HG02623 (cell line): Measurements from ENCODE around the gene ZNF683.
"Not testable (repeated sequence)": the region's sequence is repeated elsewhere in the genome, so short reads cannot be mapped to it uniquely, and the experiment has no call there.

ENCODE experiments used
- ATAC-seq: cut with Tn5 transposase; IDR thresholded peaks from one replicate; pipeline ENCODE4 v1.9.1; 2021; ENCODE audit warnings: moderate library complexity; ENCODE audit not compliant: unreplicated experiment

The ZNF683 gene

DNA sequence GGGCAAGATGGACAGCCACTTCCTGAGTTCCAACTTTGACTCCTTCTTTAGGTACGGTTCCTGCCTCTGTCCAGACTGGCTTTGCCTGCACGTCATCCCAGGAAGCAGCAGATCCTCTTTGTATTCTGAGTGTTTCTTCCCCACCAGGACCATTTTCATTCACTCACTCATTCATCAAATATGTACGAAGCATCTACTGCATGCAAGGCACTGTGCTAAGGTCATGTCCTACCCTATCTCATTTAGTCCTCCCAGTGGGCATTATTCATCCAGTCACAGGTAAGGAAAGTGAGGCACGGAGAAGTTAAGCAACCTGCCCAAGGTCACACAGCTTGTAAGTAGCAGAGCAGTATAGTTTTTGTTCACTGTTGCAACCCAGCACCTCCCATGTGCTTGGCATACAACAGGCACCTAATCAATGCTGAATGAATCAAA lies 32.5 kb downstream of the ZNF683 start:
- ATAC-seq = no peak

DNA sequence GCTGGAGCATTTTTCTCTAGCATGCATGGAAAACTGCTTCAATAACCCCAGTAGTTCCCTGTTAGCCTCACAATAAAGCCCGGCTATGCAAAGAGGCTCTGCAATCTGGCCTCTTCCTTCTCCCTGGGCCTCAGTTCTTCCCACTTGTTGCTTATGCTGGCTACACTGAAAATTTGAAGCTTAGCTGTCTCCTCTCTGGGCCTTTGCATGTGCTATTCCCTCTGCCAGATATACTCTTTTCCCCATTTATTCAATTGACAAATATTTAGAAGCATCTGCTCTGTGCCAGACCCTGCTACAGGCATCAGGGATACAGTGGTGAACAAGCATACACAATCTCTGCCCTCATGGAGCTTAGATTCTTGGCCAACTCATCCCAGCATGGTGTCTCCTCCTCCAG lies 33.9 kb downstream of the ZNF683 start:
- ATAC-seq = no peak

DNA sequence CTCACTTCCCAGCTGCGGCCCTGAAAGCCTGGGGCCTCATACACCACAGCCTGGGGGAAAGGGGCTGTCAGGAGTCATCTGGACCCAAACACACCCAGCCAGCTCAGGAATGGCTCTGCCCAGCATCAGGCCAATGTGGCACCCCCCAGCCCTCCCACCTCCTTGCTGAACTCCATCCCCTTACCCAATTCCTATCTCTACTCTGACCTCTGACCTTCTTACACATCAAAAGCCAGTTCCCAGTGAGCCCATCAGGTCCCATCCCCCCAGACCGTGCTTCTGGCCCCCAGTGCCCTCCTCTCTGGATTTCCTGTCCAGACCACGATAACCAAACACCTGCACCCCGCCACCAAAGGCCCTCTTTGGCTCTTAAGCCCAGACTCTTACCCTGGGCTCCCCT lies 34.9 kb downstream of the ZNF683 start:
- ATAC-seq = no peak

DNA sequence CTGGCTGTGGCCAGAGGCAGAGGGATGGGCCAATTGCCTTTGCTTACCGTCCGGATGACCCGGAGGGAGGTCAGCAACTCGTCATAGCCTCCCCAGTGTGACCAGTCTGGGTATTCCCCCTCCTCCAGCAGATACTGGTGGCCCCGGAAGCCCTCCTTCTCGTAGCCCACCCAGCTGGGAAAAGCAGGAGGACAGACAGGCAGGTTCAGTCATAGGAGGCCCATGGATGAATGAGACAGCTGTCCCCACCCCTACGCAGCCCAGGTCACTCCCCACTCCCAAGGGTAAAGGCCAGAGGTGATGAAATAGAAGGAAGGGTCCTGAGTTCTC lies 35.4 kb downstream of the ZNF683 start:
- ATAC-seq = no peak

DNA sequence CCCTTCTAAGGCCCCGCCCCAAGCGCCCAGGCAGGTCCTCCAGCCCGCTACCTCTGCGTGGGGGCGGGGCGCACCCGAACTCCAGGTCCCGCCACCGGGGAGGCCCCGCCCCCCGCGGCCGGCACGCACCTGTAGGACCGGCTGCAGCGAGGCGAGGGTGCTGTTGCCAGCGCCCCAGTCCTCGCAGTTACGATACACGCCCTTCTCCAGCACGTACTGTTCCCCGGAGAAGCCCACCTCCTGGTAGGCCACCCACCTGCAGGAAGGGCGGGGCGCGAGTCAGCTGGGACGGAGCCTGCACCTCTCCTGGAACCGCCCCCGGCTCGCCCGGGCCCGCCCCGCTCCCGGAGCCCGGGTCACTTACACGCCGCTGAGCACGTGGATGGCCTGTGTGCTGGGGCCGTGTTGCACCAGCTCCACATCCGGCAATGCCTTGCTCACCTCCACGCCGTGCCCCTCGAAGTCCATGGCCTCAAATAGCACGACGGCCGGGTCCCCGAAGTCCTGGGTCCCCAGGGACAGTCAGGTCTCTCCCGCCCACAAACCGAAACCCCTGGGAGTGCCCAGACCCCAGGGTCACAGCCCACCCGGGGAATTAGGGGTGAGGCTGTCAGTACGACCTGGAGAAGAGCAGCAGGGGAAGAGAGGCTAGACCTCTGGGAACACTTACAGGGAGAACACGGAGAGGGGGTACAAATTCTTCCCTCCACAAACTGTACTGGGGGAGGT lies 35.9 kb downstream of the ZNF683 start:
- ATAC-seq = no peak

DNA sequence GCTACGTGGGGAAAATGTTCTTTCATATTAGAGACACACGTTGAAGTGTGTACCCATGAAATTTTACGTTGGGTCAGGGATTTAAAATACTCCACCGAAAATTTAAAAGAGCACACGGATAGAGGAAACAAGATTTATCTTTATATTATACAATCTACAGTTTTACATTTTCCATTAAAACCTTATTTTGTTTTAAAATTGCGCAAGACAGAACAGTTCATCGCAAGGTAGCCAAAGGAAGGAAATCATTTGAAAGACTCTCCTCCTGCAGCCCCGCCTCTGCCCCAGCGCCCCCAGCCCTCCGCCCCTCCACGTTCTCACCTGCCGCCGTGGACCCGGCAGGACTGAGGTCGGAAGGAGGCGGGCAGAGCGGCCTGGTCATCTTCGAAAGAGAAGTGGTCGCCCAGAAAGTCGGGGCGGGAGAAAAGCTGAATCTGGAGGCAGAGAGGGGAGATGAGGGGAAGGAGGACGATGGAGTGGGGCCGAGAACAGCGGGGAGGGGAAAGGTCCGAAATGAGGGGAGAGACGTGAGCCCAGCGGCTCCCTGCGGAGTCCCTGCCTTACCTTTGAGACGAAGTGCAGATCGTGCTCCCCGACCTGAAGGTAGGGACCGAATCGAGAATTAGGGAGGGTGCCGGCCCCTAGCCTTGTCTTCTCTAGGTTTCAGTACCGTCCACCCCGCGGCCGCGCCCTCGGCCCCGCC lies 36.6 kb downstream of the ZNF683 start:
- ATAC-seq = no peak

DNA sequence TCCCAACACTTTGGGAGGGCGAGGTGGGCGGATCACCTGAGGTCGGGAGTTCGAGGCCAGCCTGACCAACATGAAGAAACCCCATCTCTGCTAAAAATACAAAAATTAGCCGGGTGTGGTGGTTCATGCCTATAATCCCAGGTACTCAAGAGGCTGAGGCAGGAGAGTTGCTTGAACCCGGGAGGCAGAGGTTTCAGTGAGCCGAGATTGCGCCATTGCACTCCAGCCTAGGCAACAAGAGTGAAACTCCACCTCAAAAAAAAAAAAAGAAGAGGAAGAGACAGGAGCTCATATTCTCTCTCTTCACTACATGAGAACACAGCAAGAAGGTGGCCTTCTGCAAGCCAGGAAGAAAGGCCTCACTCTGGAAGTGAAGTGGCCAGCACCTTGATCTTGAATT lies 39.2 kb downstream of the ZNF683 start:
- not testable (repeated sequence) for ATAC-seq

DNA sequence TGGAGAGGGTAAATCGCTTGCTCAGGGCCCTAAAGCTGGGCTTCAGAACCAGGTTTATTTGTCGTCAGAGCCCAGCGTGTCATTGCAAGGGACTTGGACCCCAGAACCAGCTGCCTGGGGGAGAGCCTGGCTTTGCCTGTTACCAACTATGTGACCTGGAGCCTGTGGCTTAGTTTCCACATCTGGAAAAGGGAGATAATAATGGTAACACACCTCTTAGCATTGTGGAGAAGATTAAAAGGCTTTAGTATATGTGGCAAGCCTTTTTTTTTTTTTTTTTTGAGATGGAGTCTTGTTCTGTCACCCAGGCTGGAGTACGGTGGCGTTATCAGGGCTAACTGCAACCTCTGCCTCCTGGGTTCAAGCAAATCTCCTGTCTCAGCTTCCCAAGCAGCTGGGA lies 42.3 kb downstream of the ZNF683 start:
- no peak for ATAC-seq

DNA sequence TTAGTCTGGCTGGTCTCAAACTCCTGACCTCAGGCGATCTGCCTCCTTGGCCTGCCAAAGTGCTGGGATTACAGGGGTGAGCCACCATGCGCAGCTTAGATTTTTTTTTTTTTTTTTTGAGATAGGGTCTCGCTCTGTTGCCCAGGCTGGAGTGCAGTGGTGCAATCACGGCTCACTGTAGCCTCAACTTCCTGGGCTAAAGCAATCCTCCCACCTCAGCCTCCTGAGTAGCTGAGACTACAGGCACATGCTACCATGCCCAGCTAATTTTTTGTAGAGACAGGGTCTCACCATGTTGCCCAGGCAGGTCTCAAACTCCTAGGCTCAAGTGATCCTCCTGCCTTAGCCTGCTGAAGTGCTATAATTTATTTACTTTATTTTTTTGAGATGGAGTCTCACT lies 43.2 kb downstream of the ZNF683 start:
- not testable (repeated sequence) for ATAC-seq

DNA sequence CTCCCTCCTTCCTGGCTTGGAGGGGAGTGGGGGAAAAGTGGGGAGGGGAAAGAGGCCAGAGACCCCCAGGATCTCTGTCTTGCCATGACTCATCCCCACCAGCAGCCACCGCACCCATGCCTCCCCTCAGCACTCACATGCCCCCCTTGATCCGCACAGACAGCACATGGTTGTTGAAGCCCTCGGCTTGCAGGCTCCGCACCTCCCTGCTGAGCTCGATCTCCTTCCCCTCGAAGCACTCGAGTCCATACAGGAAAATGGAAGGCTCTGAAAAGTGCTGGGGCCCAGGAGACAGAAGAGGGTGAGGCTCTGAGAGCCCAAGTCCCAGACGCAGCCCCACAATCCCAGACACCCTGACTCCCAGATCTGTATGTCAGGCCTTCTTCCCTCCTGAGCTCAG lies 44.0 kb downstream of the ZNF683 start:
- ATAC-seq = no peak

DNA sequence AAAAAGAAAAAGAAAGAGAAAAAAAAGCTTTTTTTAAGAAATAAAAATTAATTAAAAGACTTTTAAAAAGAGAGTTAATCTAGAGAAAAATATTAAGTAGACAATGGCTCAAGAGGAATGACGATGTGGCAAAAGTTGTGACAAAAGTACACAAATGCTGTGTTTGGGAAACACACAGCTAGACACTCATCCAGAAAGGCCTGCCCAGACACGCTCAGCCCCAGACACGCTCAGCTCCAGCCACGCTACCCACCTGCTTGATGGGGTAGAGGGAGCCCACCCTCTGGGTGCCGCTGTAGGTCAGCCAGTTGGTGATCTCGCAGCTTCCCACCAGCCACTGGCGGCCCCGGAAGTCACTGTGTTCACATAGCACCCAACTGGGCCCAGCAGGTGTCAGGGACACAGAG lies 44.6 kb downstream of the ZNF683 start:
- ATAC-seq = no peak

DNA sequence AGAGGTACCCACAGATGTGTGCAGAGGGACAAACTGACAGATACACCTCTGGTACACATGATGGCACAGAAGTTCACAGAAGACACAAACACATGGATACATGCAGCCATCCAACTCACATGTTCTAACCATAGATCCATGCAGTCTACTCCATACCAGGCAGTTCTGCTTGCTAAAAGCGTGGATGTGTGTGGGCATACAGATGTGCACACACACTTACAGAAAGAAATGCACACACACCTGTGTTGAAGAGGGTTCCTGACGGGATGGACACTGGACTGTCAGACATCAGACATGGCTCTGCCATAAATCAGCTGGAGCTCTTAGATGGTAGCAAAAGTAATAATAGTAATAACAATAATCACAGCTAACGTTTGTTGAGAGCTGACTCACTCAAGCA lies 48.0 kb downstream of the ZNF683 start:
- no peak for ATAC-seq

DNA sequence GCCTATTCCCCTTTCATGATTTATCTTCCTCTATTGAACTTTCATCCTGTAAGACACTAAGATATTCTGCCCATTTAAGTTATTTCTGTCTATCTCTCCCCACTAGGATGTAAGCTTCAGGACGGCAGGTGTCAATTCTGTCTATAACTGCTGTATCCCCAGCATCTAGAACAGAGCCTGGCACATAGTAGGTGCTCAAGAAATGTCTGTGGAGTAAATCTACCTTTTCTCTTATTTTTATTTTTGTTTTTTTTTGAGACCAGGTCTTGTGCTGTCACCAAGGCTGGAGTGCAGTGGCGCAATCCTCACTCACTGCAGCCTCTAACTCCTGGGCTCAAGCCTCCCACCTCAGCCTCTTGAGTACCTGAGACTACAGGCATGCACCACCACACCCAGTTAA lies 49.2 kb downstream of the ZNF683 start:
- no peak for ATAC-seq

DNA sequence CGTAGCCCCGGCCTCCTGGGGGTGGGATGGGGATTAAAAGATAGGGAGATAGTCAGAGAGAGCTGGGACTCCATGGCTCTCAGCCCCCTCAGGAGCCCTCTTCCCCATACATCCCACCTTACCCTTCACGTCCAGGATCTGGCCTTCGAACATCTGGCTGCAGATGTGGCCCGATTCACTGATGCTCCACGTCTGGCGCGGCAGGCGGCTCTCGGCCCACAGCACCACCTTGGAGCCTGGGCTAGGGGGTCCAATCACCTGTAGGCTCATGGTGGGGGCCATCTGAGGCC lies 50.6 kb downstream of the ZNF683 start:
- no peak for ATAC-seq

DNA sequence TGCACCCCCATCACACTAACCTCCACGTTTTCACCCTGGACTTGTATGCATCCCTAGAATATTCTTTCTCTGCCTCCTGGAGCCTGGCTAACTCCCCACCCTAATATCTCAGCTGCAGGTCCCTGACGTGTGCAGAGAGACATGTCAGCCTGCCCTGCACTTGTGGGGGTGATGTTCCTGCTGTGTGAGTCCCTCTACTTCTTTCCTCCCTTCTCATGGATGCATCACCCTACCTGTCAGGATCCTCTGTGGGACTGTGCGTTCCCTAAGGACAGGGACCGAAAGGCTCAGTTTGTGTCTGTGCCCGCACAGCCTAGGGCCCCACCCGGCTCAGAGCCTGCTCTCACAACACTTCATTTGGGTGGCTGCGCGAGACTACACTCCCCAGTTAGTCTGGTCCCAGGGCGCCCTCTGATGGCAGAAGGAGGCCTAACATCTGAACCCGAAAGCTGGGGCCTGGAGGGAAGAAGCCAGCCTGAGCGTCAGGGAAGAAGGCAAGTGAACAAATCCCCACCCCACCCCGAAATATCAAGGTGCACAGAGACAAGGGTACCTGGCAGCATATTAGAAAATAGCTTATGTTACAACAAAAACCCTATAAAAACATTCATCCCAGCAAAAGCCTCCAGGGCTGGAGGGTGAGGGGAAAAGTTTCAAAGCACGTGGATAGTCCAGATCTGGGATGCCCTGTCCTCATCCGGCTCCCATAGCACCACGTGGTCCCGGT lies 51.1 kb downstream of the ZNF683 start:
- no peak for ATAC-seq

DNA sequence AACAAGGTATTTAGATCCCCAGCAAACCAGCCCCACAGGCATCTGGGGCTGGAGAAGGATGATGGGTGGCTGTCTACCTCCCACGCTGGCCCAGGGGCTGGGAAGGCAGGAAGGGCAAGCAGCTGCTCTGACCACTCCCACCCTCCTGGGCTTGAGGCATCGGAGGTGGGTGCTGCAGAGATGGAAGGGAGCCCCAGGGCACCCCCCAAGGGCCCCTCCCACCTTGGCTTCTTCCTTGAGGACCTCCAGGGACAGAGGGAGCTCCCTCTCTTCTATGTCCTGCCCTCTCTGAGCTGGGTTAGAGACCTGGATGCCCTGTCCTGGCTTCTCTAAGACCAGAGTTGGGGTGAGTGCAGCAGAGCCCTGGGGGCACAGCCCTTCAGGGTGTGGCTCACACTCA lies 51.7 kb downstream of the ZNF683 start:
- ATAC-seq = no peak

DNA sequence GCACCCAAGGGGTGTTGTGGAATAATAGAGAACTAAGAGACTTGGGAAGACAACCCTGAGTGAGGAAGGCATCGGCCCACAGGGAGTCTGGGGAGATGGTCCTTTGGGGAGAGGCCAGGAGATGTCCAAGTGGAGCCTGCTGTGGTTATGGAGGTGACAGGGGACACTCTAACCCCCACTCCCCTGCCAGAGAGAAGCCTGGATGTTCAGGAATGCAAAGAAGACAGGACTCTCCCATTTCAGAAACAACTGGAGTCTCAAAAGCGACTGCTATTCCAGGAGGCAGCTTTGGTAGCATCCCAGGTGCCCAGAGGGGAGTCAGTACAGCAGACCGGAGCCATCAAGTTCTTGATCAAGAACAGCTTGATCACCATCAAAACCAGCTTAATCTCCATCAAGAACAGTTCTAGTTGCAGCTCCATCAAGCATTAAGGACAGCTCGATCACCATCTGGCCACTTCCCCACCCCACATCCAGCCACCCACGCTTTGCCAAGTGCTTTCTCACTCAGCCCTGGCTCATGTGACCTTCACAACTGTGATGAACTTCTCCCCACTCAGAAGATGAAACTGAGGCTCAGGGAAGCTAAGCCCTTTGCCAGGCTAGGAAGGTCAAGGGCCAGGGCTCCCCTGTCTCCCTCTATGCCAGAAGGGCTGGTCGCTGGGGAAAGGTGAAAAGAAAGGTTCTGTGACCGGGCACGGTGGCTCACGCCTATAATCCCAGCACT lies 54.0 kb downstream of the ZNF683 start:
- no peak for ATAC-seq

DNA sequence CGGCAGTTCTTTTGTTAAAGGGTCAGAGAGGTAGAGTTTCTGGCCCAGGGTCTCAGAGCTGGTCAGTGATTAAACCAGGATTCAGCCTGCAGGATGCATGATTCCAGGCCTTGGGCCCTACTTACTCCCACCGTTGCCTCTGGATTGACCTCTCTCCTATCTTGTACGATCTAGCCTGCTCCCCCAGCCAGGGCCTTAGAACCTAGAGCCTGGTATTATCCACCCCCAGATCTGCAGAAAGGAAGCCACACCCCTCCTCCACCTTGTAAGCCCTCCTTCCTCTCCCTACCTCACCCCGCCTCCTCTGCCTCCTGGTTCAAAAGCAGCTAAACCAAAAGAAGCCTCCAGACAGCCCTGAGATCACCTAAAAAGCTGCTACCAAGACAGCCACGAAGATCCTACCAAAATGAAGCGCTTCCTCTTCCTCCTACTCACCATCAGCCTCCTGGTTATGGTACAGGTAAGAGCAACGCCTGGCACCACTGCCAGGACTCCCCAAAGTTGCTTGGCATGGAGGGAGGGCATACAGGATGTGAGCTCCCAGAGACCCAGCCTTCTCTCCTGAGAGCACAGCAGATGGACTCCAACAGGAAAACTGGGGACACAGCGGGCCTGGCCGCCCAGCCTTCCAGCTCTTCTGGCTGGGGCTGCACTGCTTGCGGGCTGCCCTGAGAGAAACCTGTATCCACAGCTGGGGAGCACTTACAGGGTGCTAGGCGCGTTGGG lies 54.8 kb downstream of the ZNF683 start, which contains the start of gene CD52:
CD52 (plus strand) TSS at position 347 of the 726 bp plus-strand sequence; CDS start at position 407, 60 bp downstream.
- no peak for ATAC-seq

DNA sequence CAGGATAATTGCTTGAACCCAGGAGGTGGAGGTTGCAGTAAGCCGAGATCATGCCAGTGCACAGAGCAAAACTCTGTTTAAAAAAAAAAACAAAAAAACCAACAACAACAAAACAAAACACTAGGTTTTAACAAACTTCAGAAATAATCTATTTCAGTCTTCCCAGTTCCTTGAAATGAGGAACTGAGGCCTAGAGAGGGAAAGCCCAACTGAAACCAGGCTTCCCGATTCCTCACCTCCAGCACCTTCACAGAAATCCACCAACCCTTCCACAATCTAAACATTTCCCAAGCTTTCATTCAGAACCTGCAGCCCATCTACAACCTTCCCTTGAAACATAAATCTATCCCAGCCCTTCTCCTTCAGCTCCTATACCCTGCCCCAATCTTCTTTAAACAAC lies 55.4 kb downstream of the ZNF683 start:
- no peak for ATAC-seq

DNA sequence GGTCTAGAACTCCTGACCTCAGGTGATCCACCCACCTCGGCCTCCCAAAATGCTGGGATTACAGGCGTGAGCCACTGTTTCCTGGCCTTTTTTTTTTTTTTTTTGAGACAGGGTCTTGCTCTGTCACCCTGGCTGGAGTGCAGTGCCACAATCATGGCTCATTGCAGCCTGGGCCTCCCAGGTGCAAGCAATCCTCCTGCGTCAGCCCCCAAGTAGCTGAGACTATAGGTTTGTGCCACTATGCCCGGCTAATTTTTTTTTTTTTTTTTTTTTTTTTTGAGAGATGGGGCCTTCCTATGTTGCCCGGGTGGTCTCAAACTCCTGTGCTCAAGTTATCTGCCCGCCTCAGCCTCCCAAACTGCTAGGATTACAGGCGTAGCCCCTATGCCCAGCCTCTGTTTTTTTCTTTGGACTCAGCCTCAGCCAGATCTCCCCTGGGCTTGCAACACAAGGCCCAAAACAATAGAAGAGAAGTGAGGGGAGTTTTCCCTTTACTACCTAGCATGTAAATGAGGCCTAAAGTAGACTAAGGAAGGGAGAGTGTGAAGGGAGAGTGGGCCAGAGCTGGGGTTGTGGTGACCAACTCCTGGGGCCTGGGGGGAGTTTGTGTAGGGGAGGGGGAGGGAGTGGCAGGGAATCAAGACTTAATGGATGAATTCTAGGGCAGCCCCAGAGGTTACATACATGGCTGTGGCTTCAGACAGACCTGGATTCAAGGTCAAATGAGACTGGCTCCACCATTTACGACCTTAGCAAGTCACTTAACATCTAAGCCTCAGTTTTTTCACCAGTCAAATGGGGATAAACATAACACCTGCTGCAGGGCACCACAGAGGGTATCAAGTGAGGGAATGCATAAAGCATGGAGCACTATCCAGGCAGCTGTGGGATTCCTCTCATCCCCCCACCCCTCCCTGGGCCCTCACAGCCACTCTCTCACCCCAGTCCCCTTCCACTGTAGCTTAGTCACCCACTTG lies 56.4 kb downstream of the ZNF683 start:
- no peak for ATAC-seq
